ENCODE data around the gene EIF3K. TPM values are rescaled to one million over a fixed set of nuclear protein-coding genes. Genes with fewer than 3 reads are reported as not detected.
"Not testable (repeated sequence)": the region's sequence is repeated elsewhere in the genome, so short reads cannot be mapped to it uniquely, and the experiment has no call there.

EIF3K gene
- polyA plus RNA-seq, 1 donor (not counting 4 experiments of a cell fraction or from before 2014, with no cell fraction given), result 240 TPM

DNA sequence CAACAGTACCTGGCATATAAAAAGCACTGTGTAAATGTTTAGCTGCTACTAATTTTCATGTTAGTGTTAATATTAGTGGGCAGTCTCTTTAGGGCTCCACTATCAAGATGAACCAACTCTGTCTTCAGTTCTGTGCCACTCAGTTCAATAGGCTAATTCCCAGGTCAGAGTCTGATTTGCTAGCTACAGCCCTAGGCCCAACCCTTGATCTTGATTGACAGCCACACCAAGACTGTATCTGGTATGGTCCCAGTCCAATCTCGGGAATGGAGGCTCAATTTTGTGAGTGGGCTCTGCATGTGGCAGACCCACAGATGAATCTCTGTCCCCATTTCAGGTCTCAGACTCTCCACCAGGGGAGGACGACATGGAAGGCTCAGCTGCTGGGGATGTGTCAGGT lies 47.3 kb upstream of the EIF3K start:
- DNase-seq (ENCODE audit: low read depth, low spot score), result no peak
- FAIRE-seq, result no peak

DNA sequence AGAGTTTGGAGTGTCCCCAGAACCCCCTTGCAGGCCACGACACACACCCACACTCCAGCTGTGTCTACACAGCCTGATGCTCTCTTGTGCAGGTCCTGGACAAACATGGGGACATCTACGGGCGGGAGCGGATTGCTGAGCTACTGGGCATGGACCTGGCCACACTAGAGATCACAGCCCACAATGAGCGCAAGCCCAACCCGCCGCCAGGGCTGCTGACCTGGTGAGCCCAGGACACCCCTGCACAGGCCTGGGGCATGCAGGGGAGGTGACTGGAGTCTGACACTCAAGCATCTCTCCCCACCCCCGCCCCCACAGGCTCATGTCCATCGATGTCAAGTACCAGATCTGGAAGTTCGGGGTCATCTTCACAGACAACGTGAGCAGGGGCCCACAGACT lies 41.2 kb upstream of the EIF3K start:
- Histone ChIP-seq H3K79me2 (ENCODE audit: control insufficient read depth, insufficient read depth, low read length) (no peaks in the 10 kb centered on the region), H3K4me2 (ENCODE audit: control insufficient read depth, extremely low read depth, insufficient read depth, low read depth, low read length) (no peak overlapping the region), H3K9me3 (ENCODE audit: control insufficient read depth, low read depth, low read length) (no peaks in the 10 kb centered on the region), H3K9ac (ENCODE audit: control insufficient read depth, extremely low read depth, insufficient read depth, low read length) (no peak overlapping the region), H3K4me3 (ENCODE audit: control insufficient read depth in 2 of 3, extremely low read depth in 1 of 3, insufficient read depth in 2 of 3, low read depth in 1 of 3, low read length in 3 of 3) (no peak overlapping the region), H3K4me1 (ENCODE audit: control insufficient read depth, extremely low read depth, insufficient read depth, low read length) (peaks cover 5% of the 10 kb centered on the region), H2AFZ (ENCODE audit: control insufficient read depth, low read length) (no peak overlapping the region), H3K27me3 (ENCODE audit: control insufficient read depth, extremely low read depth, insufficient read depth, low read length) (no peaks in the 10 kb centered on the region), H3K36me3 (ENCODE audit: control insufficient read depth in 2 of 2, extremely low read depth in 1 of 2, insufficient read depth in 2 of 2, low read length in 2 of 2) (no peaks in the 10 kb centered on the region), H4K20me1 (ENCODE audit: control insufficient read depth, extremely low read depth, insufficient read depth, low read length) (no peaks in the 10 kb centered on the region), H3K27ac (ENCODE audit: control insufficient read depth, insufficient read depth, low read length) (no peak overlapping the region), H3K9me1 (ENCODE audit: control insufficient read depth, extremely low read depth, insufficient read depth, low read length) (no peaks in the 10 kb centered on the region)
- no peak for DNase-seq (ENCODE audit: low read depth, low spot score)
- FAIRE-seq, result no peak
- dilution Hi-C loops (cut with MboI; ENCODE audit: extremely low pct_ligation_motif_present, low sequenced_read_pairs), result no loop called here
- no peak for TF ChIP-seq CTCF (optimal IDR thresholded peaks at IDR 0.05 in 1 of 3, IDR thresholded peaks at IDR 0.05 in 1 of 3, conservative IDR thresholded peaks at IDR 0.05 in 1 of 3; ENCODE audit: extremely low read depth in 1 of 3, insufficient read depth in 2 of 3, low read length in 3 of 3)
- no peak for TF ChIP-seq EZH2 (IDR thresholded peaks at IDR 0.05; ENCODE audit: low read length)

More for the DNA sequence above, 47.3 kb upstream of the EIF3K start:
- Histone ChIP-seq H3K79me2 (ENCODE audit: control insufficient read depth, insufficient read depth, low read length) (no peaks in the 10 kb centered on the region), H3K4me2 (ENCODE audit: control insufficient read depth, extremely low read depth, insufficient read depth, low read depth, low read length) (no peak overlapping the region), H3K9me3 (ENCODE audit: control insufficient read depth, low read depth, low read length) (no peaks in the 10 kb centered on the region), H3K4me3 (ENCODE audit: control insufficient read depth in 2 of 3, extremely low read depth in 1 of 3, insufficient read depth in 2 of 3, low read depth in 1 of 3, low read length in 3 of 3) (no peak overlapping the region), H4K20me1 (ENCODE audit: control insufficient read depth, extremely low read depth, insufficient read depth, low read length) (no peaks in the 10 kb centered on the region), H3K36me3 (ENCODE audit: control insufficient read depth in 2 of 2, extremely low read depth in 1 of 2, insufficient read depth in 2 of 2, low read length in 2 of 2) (no peaks in the 10 kb centered on the region), H3K9ac (ENCODE audit: control insufficient read depth, extremely low read depth, insufficient read depth, low read length) (no peak overlapping the region), H3K27ac (ENCODE audit: control insufficient read depth, insufficient read depth, low read length) (no peak overlapping the region), H2AFZ (ENCODE audit: control insufficient read depth, low read length) (no peak overlapping the region), H3K27me3 (ENCODE audit: control insufficient read depth, extremely low read depth, insufficient read depth, low read length) (no peaks in the 10 kb centered on the region), H3K4me1 (ENCODE audit: control insufficient read depth, extremely low read depth, insufficient read depth, low read length) (no peaks in the 10 kb centered on the region), H3K9me1 (ENCODE audit: control insufficient read depth, extremely low read depth, insufficient read depth, low read length) (no peaks in the 10 kb centered on the region)
- TF ChIP-seq EZH2 (IDR thresholded peaks at IDR 0.05; ENCODE audit: low read length) (no peak), CTCF (optimal IDR thresholded peaks at IDR 0.05 in 1 of 3, IDR thresholded peaks at IDR 0.05 in 1 of 3, conservative IDR thresholded peaks at IDR 0.05 in 1 of 3; ENCODE audit: extremely low read depth in 1 of 3, insufficient read depth in 2 of 3, low read length in 3 of 3) (no peak)
- dilution Hi-C loops (cut with MboI; ENCODE audit: extremely low pct_ligation_motif_present, low sequenced_read_pairs), result no loop called here

GRCh38 chr19:38579304-38579703 lies 39.7 kb upstream of the EIF3K start:
- H3K9me1 ChIP-seq (ENCODE audit: control insufficient read depth, extremely low read depth, insufficient read depth, low read length); H3K4me1 ChIP-seq (ENCODE audit: control insufficient read depth, extremely low read depth, insufficient read depth, low read length); H3K9ac ChIP-seq (ENCODE audit: control insufficient read depth, extremely low read depth, insufficient read depth, low read length); H3K27ac ChIP-seq (ENCODE audit: control insufficient read depth, insufficient read depth, low read length); H3K79me2 ChIP-seq (ENCODE audit: control insufficient read depth, insufficient read depth, low read length); H3K27me3 ChIP-seq (ENCODE audit: control insufficient read depth, extremely low read depth, insufficient read depth, low read length); H4K20me1 ChIP-seq (ENCODE audit: control insufficient read depth, extremely low read depth, insufficient read depth, low read length); H3K4me3 ChIP-seq (ENCODE audit: control insufficient read depth in 2 of 3, extremely low read depth in 1 of 3, insufficient read depth in 2 of 3, low read depth in 1 of 3, low read length in 3 of 3); H3K36me3 ChIP-seq (ENCODE audit: control insufficient read depth in 2 of 2, extremely low read depth in 1 of 2, insufficient read depth in 2 of 2, low read length in 2 of 2); FAIRE-seq; H2AFZ ChIP-seq (ENCODE audit: control insufficient read depth, low read length); dilution Hi-C loops (cut with MboI; ENCODE audit: extremely low pct_ligation_motif_present, low sequenced_read_pairs); H3K9me3 ChIP-seq (ENCODE audit: control insufficient read depth, low read depth, low read length); H3K4me2 ChIP-seq (ENCODE audit: control insufficient read depth, extremely low read depth, insufficient read depth, low read depth, low read length): not testable (repeated sequence)
- peak; percentile 62 for DNase-seq (ENCODE audit: low read depth, low spot score)
